Kidney (tissue), 14 donors: ENCODE measurements around the gene AGBL3. TPM values are rescaled to one million over a fixed set of nuclear protein-coding genes. Genes with fewer than 3 reads are reported as not detected.
A peak's percentile ranks its signal among the peaks of the same experiment; 100 is the strongest.

ENCODE experiments used
- DNase-seq, 5 donors: peaks; one replicate each; pipeline ENCODE4 v3.0.0-alpha.2; 2013 to 2020
- FAIRE-seq: peaks from 2 replicates; lab custom pipeline; 2012; peaks lifted over from hg19 to GRCh38; lab: Jason Lieb, UNC
- H3K27ac ChIP-seq, 2 donors: one replicate each; pipeline ENCODE4 v1.7.0; 2013; ENCODE audit warnings: low read depth in 2 of 2, low read length in 2 of 2, inconsistent platforms in 1 of 2
- H3K27me3 ChIP-seq: one replicate; pipeline ENCODE4 v1.7.1; 2013; ENCODE audit warnings: low read length, inconsistent platforms; ENCODE audit not compliant: control insufficient read depth, insufficient read depth
- H3K36me3 ChIP-seq, 3 donors: one replicate each; pipeline versions ENCODE4 v1.7.0 to v1.7.1; 2013; ENCODE audit warnings: low read length in 3 of 3, control low read depth in 1 of 3, inconsistent platforms in 1 of 3; ENCODE audit not compliant: insufficient read depth in 3 of 3, control insufficient read depth in 2 of 3
- H3K4me1 ChIP-seq, 3 donors: one replicate each; pipeline versions ENCODE4 v1.7.0 to v1.7.1; 2013; ENCODE audit warnings: low read length in 3 of 3, inconsistent platforms in 1 of 3, low read depth in 1 of 3; ENCODE audit not compliant: control insufficient read depth in 2 of 3, insufficient read depth in 2 of 3
- H3K4me3 ChIP-seq, 3 donors: one replicate each; pipeline versions ENCODE4 v1.7.0 to v1.8.1; 2013; ENCODE audit warnings: low read length in 3 of 3, control low read depth in 1 of 3, inconsistent platforms in 1 of 3
- H3K9ac ChIP-seq, 3 donors: one replicate each; pipeline versions ENCODE4 v1.7.0 to v1.7.1; 2013; ENCODE audit warnings: low read length in 3 of 3, control low read depth in 1 of 3, inconsistent platforms in 1 of 3
- H3K9me3 ChIP-seq, 3 donors: one replicate each; pipeline versions ENCODE4 v1.7.0 to v1.7.1; 2013; ENCODE audit warnings: low read length in 3 of 3, control low read depth in 1 of 3, inconsistent platforms in 1 of 3; ENCODE audit not compliant: control insufficient read depth in 2 of 3, insufficient read depth in 1 of 3
- CTCF ChIP-seq: IDR thresholded peaks from 3 replicates; pipeline ENCODE4 v1.5.1; 2012; ENCODE audit warnings: mild to moderate bottlenecking, moderate library complexity, borderline replicate concordance; ENCODE audit not compliant: insufficient read depth; ENCODE audit errors: extremely low read depth
- intact Hi-C: fragments of 100-400 bp; cut with DNase I; formaldehyde crosslinking; loops from one replicate; pipeline ENCODE4 v1.11.1; 2022
- polyA plus RNA-seq: library from polyadenylated mRNA; stranded (reverse); fragments of 350-450 nt; fragmentation: Illumina TruSeq; extraction: RNeasy Lipid Tissue Mini Kit (QIAGEN cat#74804); gene quantifications from one replicate; pipeline ENCODE4 v1.2.3, GENCODE V29; 2014; ENCODE audit warnings: low read depth, low replicate concordance; ENCODE audit not compliant: insufficient read depth
- total RNA-seq: library from RNA; stranded (reverse); fragmentation: NEBNext Ultra II Directional; extraction: Animal tissue kit (Norgen Biotek cat#: 25700); gene quantifications from one replicate; pipeline ENCODE4 v1.2.1, GENCODE V29; 2021
- donor health status: control.
- donor health status: control.
- donor health status: control.
- donor health status: control.
- donor health status: control.
- donor health status: DM: yes; HTN: yes; CAD: no.
- donor health status: Normal renal cell carcinoma (clear cell type).

The AGBL3 gene
- total and polyA plus RNA-seq, 2 donors from 2014 or later = 2.1 to 7.6 TPM

- Histone ChIP-seq H3K9me3 (peaks cover 0 to 11% (median 2%) of the 10 kb centered on the region in 3 donors), H3K27me3 (no peaks in the 10 kb centered on the region), H3K9ac (peak overlapping the region in 1 of 3 donors; percentile 35), H3K36me3 (peaks cover 0 to 5% (median 0%) of the 10 kb centered on the region in 3 donors), H3K4me3 (peak overlapping the region in 2 of 3 donors; percentile 37 to 85), H3K4me1 (peaks cover 0 to 34% (median 15%) of the 10 kb centered on the region in 3 donors), H3K27ac (peak overlapping the region; percentile 69 to 75)
- TF ChIP-seq CTCF = no peak
- DNase-seq = no peak
- intact Hi-C loops = no loop called here
- no peak for FAIRE-seq
These were observed 164.8 kb downstream of the AGBL3 start for GRCh38 chr7:135151132-135151531.

- Histone ChIP-seq H3K9ac (peak overlapping the region in 1 of 3 donors; percentile 5), H3K4me1 (peaks cover 0 to 32% (median 12%) of the 10 kb centered on the region in 3 donors), H3K36me3 (peaks cover 0 to 5% (median 0%) of the 10 kb centered on the region in 3 donors), H3K9me3 (peaks cover 0 to 12% (median 2%) of the 10 kb centered on the region in 3 donors), H3K27ac (peak overlapping the region; percentile 69 to 75), H3K4me3 (peak overlapping the region in 1 of 3 donors; percentile 11), H3K27me3 (no peaks in the 10 kb centered on the region)
- intact Hi-C loops = no loop called here
- FAIRE-seq = no peak
- no peak for TF ChIP-seq CTCF
- no peak for DNase-seq
These were observed 165.2 kb downstream of the AGBL3 start for GRCh38 chr7:135151533-135151932.

GRCh38 chr7:135152442-135152841, 166.1 kb downstream of the AGBL3 start:
- Histone ChIP-seq H3K9ac (no peak overlapping the region), H3K27me3 (no peaks in the 10 kb centered on the region), H3K4me1 (peaks cover 0 to 29% (median 14%) of the 10 kb centered on the region in 3 donors), H3K27ac (no peak overlapping the region), H3K9me3 (peaks cover 0 to 15% (median 2%) of the 10 kb centered on the region in 3 donors), H3K4me3 (peak overlapping the region in 1 of 3 donors; percentile 23), H3K36me3 (peaks cover 0 to 5% (median 0%) of the 10 kb centered on the region in 3 donors)
- intact Hi-C loops = no loop called here
- no peak for TF ChIP-seq CTCF
- FAIRE-seq (peak; percentile 23), DNase-seq (peak in 2 of 5 donors; percentile 57 to 78)
